ENCODE results near the gene LRIG3.

DNA sequence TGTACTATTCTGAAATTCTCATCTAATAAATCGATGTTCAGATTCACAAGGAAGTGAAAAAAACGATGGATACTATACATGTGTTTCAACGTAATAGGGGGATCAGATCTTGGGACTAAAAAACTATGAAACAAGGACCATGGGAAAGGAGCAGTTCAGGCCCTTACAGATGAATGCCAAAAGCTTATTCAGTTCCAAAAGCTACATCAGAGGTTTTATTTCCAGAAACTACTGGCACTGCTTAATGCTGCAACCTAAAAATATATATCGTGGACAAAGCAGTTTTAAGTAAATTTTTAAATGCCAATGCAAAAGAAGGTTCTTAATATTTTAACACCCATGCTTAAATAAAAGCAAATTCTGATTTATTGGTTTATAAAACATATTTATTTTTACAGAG lies 38.5 kb downstream of the LRIG3 start:
- TF ChIP-seq, protein P1, sequence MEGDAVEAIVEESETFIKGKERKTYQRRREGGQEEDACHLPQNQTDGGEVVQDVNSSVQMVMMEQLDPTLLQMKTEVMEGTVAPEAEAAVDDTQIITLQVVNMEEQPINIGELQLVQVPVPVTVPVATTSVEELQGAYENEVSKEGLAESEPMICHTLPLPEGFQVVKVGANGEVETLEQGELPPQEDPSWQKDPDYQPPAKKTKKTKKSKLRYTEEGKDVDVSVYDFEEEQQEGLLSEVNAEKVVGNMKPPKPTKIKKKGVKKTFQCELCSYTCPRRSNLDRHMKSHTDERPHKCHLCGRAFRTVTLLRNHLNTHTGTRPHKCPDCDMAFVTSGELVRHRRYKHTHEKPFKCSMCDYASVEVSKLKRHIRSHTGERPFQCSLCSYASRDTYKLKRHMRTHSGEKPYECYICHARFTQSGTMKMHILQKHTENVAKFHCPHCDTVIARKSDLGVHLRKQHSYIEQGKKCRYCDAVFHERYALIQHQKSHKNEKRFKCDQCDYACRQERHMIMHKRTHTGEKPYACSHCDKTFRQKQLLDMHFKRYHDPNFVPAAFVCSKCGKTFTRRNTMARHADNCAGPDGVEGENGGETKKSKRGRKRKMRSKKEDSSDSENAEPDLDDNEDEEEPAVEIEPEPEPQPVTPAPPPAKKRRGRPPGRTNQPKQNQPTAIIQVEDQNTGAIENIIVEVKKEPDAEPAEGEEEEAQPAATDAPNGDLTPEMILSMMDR (IDR thresholded peaks at IDR 0.05), result no peak
- TF ChIP-seq POLR2A (IDR thresholded peaks at IDR 0.05), result no peak

Data from adrenal gland (tissue), 5 donors.